Measurements from ENCODE around the gene TUBA4A. TPM values are rescaled to one million over a fixed set of nuclear protein-coding genes. Genes with fewer than 3 reads are reported as not detected.

TUBA4A gene
- total RNA-seq, 1 donor from 2014 or later = 78.7 TPM

GRCh38 chr2:219284501-219285372 lies 31.0 kb upstream of the TUBA4A start:
- Histone ChIP-seq H3K36me3 (ENCODE audit: control insufficient read depth, insufficient read depth, low read length) (no peaks in the 10 kb centered on the region), H3K27me3 (ENCODE audit: control insufficient read depth, insufficient read depth, low read length) (no peaks in the 10 kb centered on the region), H3K4me3 (ENCODE audit: low read depth, low read length) (no peak overlapping the region)
- no peak for DNase-seq (ENCODE audit: low read depth)
- TF ChIP-seq CTCF (IDR thresholded peaks at IDR 0.05; ENCODE audit: insufficient read depth, low read length, poor library complexity, severe bottlenecking) = no peak

GRCh38 chr2:219282943-219283581 lies 29.3 kb upstream of the TUBA4A start:
- no peak for TF ChIP-seq CTCF (IDR thresholded peaks at IDR 0.05; ENCODE audit: insufficient read depth, low read length, poor library complexity, severe bottlenecking)
- DNase-seq (ENCODE audit: low read depth) = no peak
- Histone ChIP-seq H3K4me3 (ENCODE audit: low read depth, low read length) (no peak overlapping the region), H3K27me3 (ENCODE audit: control insufficient read depth, insufficient read depth, low read length) (no peaks in the 10 kb centered on the region), H3K36me3 (ENCODE audit: control insufficient read depth, insufficient read depth, low read length) (no peaks in the 10 kb centered on the region)

DNA sequence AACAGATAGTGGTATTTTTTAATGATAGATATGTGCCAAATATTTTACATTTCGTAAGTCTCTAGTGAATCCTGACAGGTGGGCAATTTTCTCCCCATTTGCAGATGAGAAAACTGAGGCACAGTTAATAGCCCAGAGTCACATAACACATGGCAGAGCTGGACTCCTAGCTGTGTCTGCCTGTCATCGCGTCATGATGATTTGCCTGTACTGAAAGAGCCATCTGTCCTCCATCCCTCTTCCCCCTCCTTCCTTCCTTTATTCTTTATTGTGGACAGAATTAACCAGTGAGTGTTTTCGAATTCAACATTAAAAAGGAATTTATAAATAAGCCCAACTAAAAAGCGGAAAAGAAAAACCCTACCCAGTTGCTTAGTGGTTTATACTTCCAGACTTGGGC lies 28.7 kb upstream of the TUBA4A start:
- Histone ChIP-seq H3K36me3 (ENCODE audit: control insufficient read depth, insufficient read depth, low read length) (no peaks in the 10 kb centered on the region), H3K27me3 (ENCODE audit: control insufficient read depth, insufficient read depth, low read length) (no peaks in the 10 kb centered on the region), H3K4me3 (ENCODE audit: low read depth, low read length) (no peak overlapping the region)
- no peak for TF ChIP-seq CTCF (IDR thresholded peaks at IDR 0.05; ENCODE audit: insufficient read depth, low read length, poor library complexity, severe bottlenecking)
- no peak for DNase-seq (ENCODE audit: low read depth)

DNA sequence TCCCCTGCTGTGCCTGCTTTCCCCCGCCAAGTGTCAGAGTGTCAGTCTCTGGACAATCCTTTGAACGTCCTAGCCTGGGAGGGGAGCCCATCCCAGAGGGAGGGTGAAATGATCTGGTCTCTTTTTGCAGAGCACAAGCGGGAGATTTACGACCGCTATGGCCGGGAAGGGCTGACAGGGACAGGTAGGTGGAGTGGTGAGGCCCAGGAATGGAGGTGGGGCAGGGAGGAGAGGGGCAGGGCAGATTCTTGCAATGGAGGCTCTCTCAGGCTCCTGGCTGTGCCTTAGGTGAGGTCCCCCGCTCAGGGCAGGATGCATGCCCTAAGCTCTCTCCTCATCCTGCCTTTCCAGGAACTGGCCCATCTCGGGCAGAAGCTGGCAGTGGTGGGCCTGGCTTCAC lies 27.9 kb upstream of the TUBA4A start:
- Histone ChIP-seq H3K4me3 (ENCODE audit: low read depth, low read length) (no peak overlapping the region), H3K36me3 (ENCODE audit: control insufficient read depth, insufficient read depth, low read length) (no peaks in the 10 kb centered on the region), H3K27me3 (ENCODE audit: control insufficient read depth, insufficient read depth, low read length) (no peaks in the 10 kb centered on the region)
- no peak for DNase-seq (ENCODE audit: low read depth)
- no peak for TF ChIP-seq CTCF (IDR thresholded peaks at IDR 0.05; ENCODE audit: insufficient read depth, low read length, poor library complexity, severe bottlenecking)

GRCh38 chr2:219280651-219281050 lies 26.9 kb upstream of the TUBA4A start:
- no peak overlapping the region for H3K4me3 ChIP-seq (ENCODE audit: low read depth, low read length)
- no peak for TF ChIP-seq CTCF (IDR thresholded peaks at IDR 0.05; ENCODE audit: insufficient read depth, low read length, poor library complexity, severe bottlenecking)
- no peak for DNase-seq (ENCODE audit: low read depth)
- no peaks in the 10 kb centered on the region for H3K36me3 ChIP-seq (ENCODE audit: control insufficient read depth, insufficient read depth, low read length)
- H3K27me3 ChIP-seq (ENCODE audit: control insufficient read depth, insufficient read depth, low read length) = no peaks in the 10 kb centered on the region
